ENCODE data around the gene MAP2K6. TPM values are rescaled to one million over a fixed set of nuclear protein-coding genes. Genes with fewer than 3 reads are reported as not detected.

The MAP2K6 gene
- total RNA-seq, 1 experiment from 2014 or later = 106 TPM

GRCh38 chr17:69508814-69509213, 94.3 kb downstream of the MAP2K6 start:
- no peak overlapping the region for H2AFZ ChIP-seq (ENCODE audit: low read length)
- no peaks in the 10 kb centered on the region for H3K9me3 ChIP-seq (ENCODE audit: low read length)
- H3K79me2 ChIP-seq (ENCODE audit: low read length) = peaks cover 65% of the 10 kb centered on the region
- no peaks in the 10 kb centered on the region for H3K27me3 ChIP-seq (ENCODE audit: low read length)
- H3K9ac ChIP-seq (ENCODE audit: low read length) = no peak overlapping the region
- H3K9me2 ChIP-seq (replicated peaks; ENCODE audit: insufficient read depth, low read length) = no peaks in the 10 kb centered on the region
- H3K4me3 ChIP-seq (ENCODE audit: low read length) = no peak overlapping the region
- H3K27ac ChIP-seq (ENCODE audit: low read length) = 0 out of 2 replicates have a peak overlapping the region, but pooled peaks have one; percentile 9
- H3K4me1 ChIP-seq (ENCODE audit: low read length) = peaks cover 59% of the 10 kb centered on the region
- H3K4me2 ChIP-seq (ENCODE audit: low read depth, low read length, poor library complexity, severe bottlenecking) = no peak overlapping the region
- no peak for DNase-seq
- no peaks in the 10 kb centered on the region for H4K20me1 ChIP-seq (ENCODE audit: insufficient read depth, low read depth, low read length)
- H3K36me3 ChIP-seq (ENCODE audit: insufficient read depth, low read length) = peaks cover 52% of the 10 kb centered on the region

DNA sequence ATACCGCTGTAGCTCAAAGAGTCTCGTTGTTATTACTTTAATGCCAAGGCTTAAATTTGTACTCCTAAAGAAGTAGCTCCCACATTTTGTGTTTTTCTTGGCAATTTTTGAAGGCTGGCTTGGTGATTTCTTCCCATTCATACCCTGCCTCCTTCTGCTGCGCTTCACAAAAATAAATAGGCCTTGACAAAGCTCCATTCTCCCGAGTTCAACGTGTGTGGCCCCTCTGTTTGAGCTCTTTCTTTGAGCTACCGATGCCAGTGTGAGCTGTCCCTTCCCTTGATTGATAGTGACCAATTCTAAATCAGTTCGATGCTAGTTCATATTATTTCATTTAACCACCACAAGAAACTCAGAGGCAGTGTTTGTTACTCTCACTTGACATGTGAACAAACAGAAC, 96.8 kb downstream of the MAP2K6 start:
- peaks cover 63% of the 10 kb centered on the region for H3K79me2 ChIP-seq (ENCODE audit: low read length)
- no peaks in the 10 kb centered on the region for H3K9me3 ChIP-seq (ENCODE audit: low read length)
- no peak overlapping the region for H2AFZ ChIP-seq (ENCODE audit: low read length)
- DNase-seq = no peak
- H3K36me3 ChIP-seq (ENCODE audit: insufficient read depth, low read length) = peaks cover 41% of the 10 kb centered on the region
- H4K20me1 ChIP-seq (ENCODE audit: insufficient read depth, low read depth, low read length) = no peaks in the 10 kb centered on the region
- no peak overlapping the region for H3K27ac ChIP-seq (ENCODE audit: low read length)
- no peak overlapping the region for H3K4me3 ChIP-seq (ENCODE audit: low read length)
- peaks cover 48% of the 10 kb centered on the region for H3K4me1 ChIP-seq (ENCODE audit: low read length)
- no peaks in the 10 kb centered on the region for H3K27me3 ChIP-seq (ENCODE audit: low read length)
- H3K9me2 ChIP-seq (replicated peaks; ENCODE audit: insufficient read depth, low read length) = no peaks in the 10 kb centered on the region
- H3K4me2 ChIP-seq (ENCODE audit: low read depth, low read length, poor library complexity, severe bottlenecking) = no peak overlapping the region
- no peak overlapping the region for H3K9ac ChIP-seq (ENCODE audit: low read length)

DNA sequence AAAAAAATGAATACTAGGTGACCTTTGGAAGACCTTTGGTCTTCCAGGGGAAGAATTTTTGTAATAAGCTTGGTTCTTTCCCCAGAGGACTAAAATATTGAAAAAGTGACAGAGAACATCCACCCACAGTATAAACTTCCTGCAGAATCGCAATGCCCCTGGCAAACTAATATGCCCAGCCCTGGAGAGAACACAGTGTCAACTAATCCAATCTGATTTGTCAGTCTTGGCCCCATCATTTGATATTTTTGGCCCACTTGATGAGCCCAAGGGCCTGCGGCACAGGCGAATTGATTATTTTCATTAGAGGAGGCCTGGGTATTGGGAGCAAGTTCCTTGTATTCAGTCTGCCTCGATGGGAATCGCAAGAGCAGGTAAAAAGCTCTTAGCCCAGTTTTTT, 98.4 kb downstream of the MAP2K6 start:
- no peaks in the 10 kb centered on the region for H3K9me2 ChIP-seq (replicated peaks; ENCODE audit: insufficient read depth, low read length)
- no peak for DNase-seq
- H3K4me2 ChIP-seq (ENCODE audit: low read depth, low read length, poor library complexity, severe bottlenecking) = no peak overlapping the region
- no peaks in the 10 kb centered on the region for H4K20me1 ChIP-seq (ENCODE audit: insufficient read depth, low read depth, low read length)
- no peak overlapping the region for H3K9ac ChIP-seq (ENCODE audit: low read length)
- H3K9me3 ChIP-seq (ENCODE audit: low read length) = no peaks in the 10 kb centered on the region
- peaks cover 36% of the 10 kb centered on the region for H3K36me3 ChIP-seq (ENCODE audit: insufficient read depth, low read length)
- H3K27ac ChIP-seq (ENCODE audit: low read length) = peak overlapping the region; percentile 11; the same call in 1 of the 2 replicates
- no peak overlapping the region for H2AFZ ChIP-seq (ENCODE audit: low read length)
- no peak overlapping the region for H3K4me3 ChIP-seq (ENCODE audit: low read length)
- H3K27me3 ChIP-seq (ENCODE audit: low read length) = no peaks in the 10 kb centered on the region
- H3K79me2 ChIP-seq (ENCODE audit: low read length) = peaks cover 54% of the 10 kb centered on the region
- peaks cover 49% of the 10 kb centered on the region for H3K4me1 ChIP-seq (ENCODE audit: low read length)

GRCh38 chr17:69516225-69516624, 101.7 kb downstream of the MAP2K6 start:
- H3K4me1 ChIP-seq (ENCODE audit: low read length) = peaks cover 63% of the 10 kb centered on the region
- peak overlapping the region; percentile 96 for H3K27ac ChIP-seq (ENCODE audit: low read length)
- peak overlapping the region; percentile 79 for H3K4me2 ChIP-seq (ENCODE audit: low read depth, low read length, poor library complexity, severe bottlenecking)
- H3K9ac ChIP-seq (ENCODE audit: low read length) = peak overlapping the region; percentile 48
- H3K9me3 ChIP-seq (ENCODE audit: low read length) = no peaks in the 10 kb centered on the region
- H2AFZ ChIP-seq (ENCODE audit: low read length) = no peak overlapping the region
- DNase-seq = peak; percentile 65
- H3K9me2 ChIP-seq (replicated peaks; ENCODE audit: insufficient read depth, low read length) = no peaks in the 10 kb centered on the region
- no peaks in the 10 kb centered on the region for H3K27me3 ChIP-seq (ENCODE audit: low read length)
- peaks cover 42% of the 10 kb centered on the region for H3K36me3 ChIP-seq (ENCODE audit: insufficient read depth, low read length)
- H4K20me1 ChIP-seq (ENCODE audit: insufficient read depth, low read depth, low read length) = no peaks in the 10 kb centered on the region
- peak overlapping the region; percentile 56 for H3K4me3 ChIP-seq (ENCODE audit: low read length)
- H3K79me2 ChIP-seq (ENCODE audit: low read length) = peaks cover 26% of the 10 kb centered on the region

DNA sequence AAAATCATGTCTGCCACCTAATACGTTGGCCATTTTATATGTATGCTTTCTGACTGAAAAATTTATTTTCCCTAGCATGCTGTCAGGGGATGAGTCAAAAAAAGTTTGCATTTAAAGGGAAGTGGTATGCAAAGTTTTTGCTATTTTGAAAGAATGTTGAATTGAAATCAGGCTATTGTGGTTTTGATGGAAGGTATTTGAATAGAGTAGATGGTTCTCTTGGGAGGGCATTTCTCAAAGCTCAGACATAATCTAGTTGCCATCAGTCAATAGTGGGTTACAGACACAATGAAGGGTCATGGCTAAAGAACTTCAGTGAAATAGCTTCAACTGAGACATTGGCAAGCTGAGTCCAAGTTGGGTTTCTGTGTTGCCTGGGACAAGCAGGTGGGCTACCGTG, 102.4 kb downstream of the MAP2K6 start:
- H3K36me3 ChIP-seq (ENCODE audit: insufficient read depth, low read length) = peaks cover 40% of the 10 kb centered on the region
- H2AFZ ChIP-seq (ENCODE audit: low read length) = no peak overlapping the region
- peak overlapping the region; percentile 56 for H3K4me3 ChIP-seq (ENCODE audit: low read length)
- DNase-seq = peak; percentile 95
- H3K9ac ChIP-seq (ENCODE audit: low read length) = peak overlapping the region; percentile 56
- no peaks in the 10 kb centered on the region for H3K27me3 ChIP-seq (ENCODE audit: low read length)
- peaks cover 69% of the 10 kb centered on the region for H3K4me1 ChIP-seq (ENCODE audit: low read length)
- no peaks in the 10 kb centered on the region for H4K20me1 ChIP-seq (ENCODE audit: insufficient read depth, low read depth, low read length)
- H3K9me3 ChIP-seq (ENCODE audit: low read length) = no peaks in the 10 kb centered on the region
- peak overlapping the region; percentile 79 for H3K4me2 ChIP-seq (ENCODE audit: low read depth, low read length, poor library complexity, severe bottlenecking)
- no peaks in the 10 kb centered on the region for H3K9me2 ChIP-seq (replicated peaks; ENCODE audit: insufficient read depth, low read length)
- peak overlapping the region; percentile 96 for H3K27ac ChIP-seq (ENCODE audit: low read length)
- H3K79me2 ChIP-seq (ENCODE audit: low read length) = peaks cover 19% of the 10 kb centered on the region

GRCh38 chr17:69518951-69519350, 104.5 kb downstream of the MAP2K6 start:
- DNase-seq = no peak

GRCh38 chr17:69523244-69523861, 108.9 kb downstream of the MAP2K6 start:
- Histone ChIP-seq H3K79me2 (ENCODE audit: low read length) (no peaks in the 10 kb centered on the region), H2AFZ (ENCODE audit: low read length) (no peak overlapping the region), H3K9me2 (replicated peaks; ENCODE audit: insufficient read depth, low read length) (no peaks in the 10 kb centered on the region), H3K27me3 (ENCODE audit: low read length) (no peaks in the 10 kb centered on the region), H3K4me1 (ENCODE audit: low read length) (peaks cover 66% of the 10 kb centered on the region), H3K36me3 (ENCODE audit: insufficient read depth, low read length) (peaks cover 80% of the 10 kb centered on the region), H3K27ac (ENCODE audit: low read length) (peak overlapping the region; percentile 68), H4K20me1 (ENCODE audit: insufficient read depth, low read depth, low read length) (no peaks in the 10 kb centered on the region), H3K9ac (ENCODE audit: low read length) (no peak overlapping the region), H3K9me3 (ENCODE audit: low read length) (no peaks in the 10 kb centered on the region), H3K4me2 (ENCODE audit: low read depth, low read length, poor library complexity, severe bottlenecking) (peak overlapping the region; percentile 11), H3K4me3 (ENCODE audit: low read length) (no peak overlapping the region)
- peak; percentile 85 for DNase-seq

More at GRCh38 chr17:69518951-69519350, 104.5 kb downstream of the MAP2K6 start:
- Histone ChIP-seq H3K79me2 (ENCODE audit: low read length) (peaks cover 8% of the 10 kb centered on the region), H3K9me2 (replicated peaks; ENCODE audit: insufficient read depth, low read length) (no peaks in the 10 kb centered on the region), H3K36me3 (ENCODE audit: insufficient read depth, low read length) (peaks cover 51% of the 10 kb centered on the region), H3K27me3 (ENCODE audit: low read length) (no peaks in the 10 kb centered on the region), H3K9ac (ENCODE audit: low read length) (no peak overlapping the region), H3K4me1 (ENCODE audit: low read length) (peaks cover 83% of the 10 kb centered on the region), H2AFZ (ENCODE audit: low read length) (no peak overlapping the region), H4K20me1 (ENCODE audit: insufficient read depth, low read depth, low read length) (no peaks in the 10 kb centered on the region), H3K4me3 (ENCODE audit: low read length) (no peak overlapping the region), H3K27ac (ENCODE audit: low read length) (peak overlapping the region; percentile 40), H3K4me2 (ENCODE audit: low read depth, low read length, poor library complexity, severe bottlenecking) (peak overlapping the region; percentile 33), H3K9me3 (ENCODE audit: low read length) (no peaks in the 10 kb centered on the region)

DNA sequence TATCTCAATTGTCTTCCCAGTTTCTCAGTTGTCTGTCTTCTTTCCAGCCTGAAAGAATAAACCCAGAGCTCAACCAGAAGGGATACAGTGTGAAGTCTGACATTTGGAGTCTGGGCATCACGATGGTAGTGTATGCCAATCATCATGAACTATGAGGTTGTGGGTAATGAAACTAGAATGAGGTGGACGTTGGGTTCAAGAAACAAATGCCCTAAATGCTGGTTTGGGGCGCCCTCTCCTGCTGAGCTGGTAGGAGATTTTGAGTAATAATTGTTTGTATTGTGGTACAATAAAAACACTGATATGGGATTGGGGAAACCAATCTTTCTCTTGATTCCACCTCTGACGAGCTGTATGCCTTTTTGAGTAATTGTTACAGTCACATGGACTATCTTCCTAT, 110.4 kb downstream of the MAP2K6 start:
- Histone ChIP-seq H3K9ac (ENCODE audit: low read length) (no peak overlapping the region), H3K4me2 (ENCODE audit: low read depth, low read length, poor library complexity, severe bottlenecking) (no peak overlapping the region), H3K79me2 (ENCODE audit: low read length) (no peaks in the 10 kb centered on the region), H3K9me2 (replicated peaks; ENCODE audit: insufficient read depth, low read length) (no peaks in the 10 kb centered on the region), H3K36me3 (ENCODE audit: insufficient read depth, low read length) (peaks cover 69% of the 10 kb centered on the region), H3K4me3 (ENCODE audit: low read length) (no peak overlapping the region), H3K4me1 (ENCODE audit: low read length) (peaks cover 51% of the 10 kb centered on the region), H3K27me3 (ENCODE audit: low read length) (no peaks in the 10 kb centered on the region), H2AFZ (ENCODE audit: low read length) (no peak overlapping the region), H3K9me3 (ENCODE audit: low read length) (no peaks in the 10 kb centered on the region), H3K27ac (ENCODE audit: low read length) (peak overlapping the region; percentile 27; the same call in 1 of the 2 replicates), H4K20me1 (ENCODE audit: insufficient read depth, low read depth, low read length) (no peaks in the 10 kb centered on the region)
- DNase-seq = peak; percentile 53
